Esophagus muscularis mucosa (tissue), 4 donors: Measurements from ENCODE around the gene SLCO3A1.

ENCODE experiments used
- EP300 ChIP-seq: sonication (generic); formaldehyde crosslinking; IDR thresholded peaks from one replicate; pipeline ENCODE4 v1.6.1; 2017; ENCODE audit warnings: antibody characterized with exemption
- POLR2A ChIP-seq: fragments of 450-650 bp; IDR thresholded peaks from one replicate; pipeline ENCODE4 v1.6.1; 2017; ENCODE audit warnings: antibody characterized with exemption, moderate library complexity, mild to moderate bottlenecking, low read depth
- POLR2AphosphoS5 ChIP-seq, 2 donors: sonication (generic); formaldehyde crosslinking; IDR thresholded peaks; one replicate each; pipeline ENCODE4 v1.6.1; 2017; ENCODE audit warnings: antibody characterized with exemption in 2 of 2
- TF ChIP-seq, protein P1 (sequence below), 3 experiments: fragments of 200-600 bp in 2 of 3; fragments of 450-650 bp in 1 of 3; sonication (generic) in 2 of 3; IDR thresholded peaks; one replicate each; pipeline ENCODE4 v1.5.1; 2017 to 2019; ENCODE audit warnings: antibody characterized with exemption in 3 of 3, mild to moderate bottlenecking in 2 of 3, moderate library complexity in 1 of 3

DNA sequence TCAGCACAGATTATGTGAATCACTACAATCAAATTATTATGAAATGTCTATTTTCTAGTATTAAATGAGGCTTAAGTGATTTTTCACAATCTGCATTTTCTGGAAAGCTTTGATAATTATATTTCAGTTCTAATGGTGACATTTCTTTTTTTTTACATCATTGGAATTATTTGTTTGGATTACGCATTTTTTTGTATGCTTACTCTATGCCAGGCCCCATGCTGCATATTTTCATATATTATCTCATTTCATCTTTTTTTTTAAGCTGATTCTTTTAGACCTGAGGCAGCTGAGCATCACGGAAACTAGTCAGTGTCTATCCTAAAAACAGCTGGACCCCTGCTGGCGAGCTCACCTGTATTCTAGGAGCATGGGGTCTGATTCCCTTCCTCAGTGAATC lies 31.1 kb downstream of the SLCO3A1 start:
- TF ChIP-seq POLR2AphosphoS5 (IDR thresholded peaks at IDR 0.05) (no peak), POLR2A (no peak), EP300 (no peak)
- TF ChIP-seq, protein P1, sequence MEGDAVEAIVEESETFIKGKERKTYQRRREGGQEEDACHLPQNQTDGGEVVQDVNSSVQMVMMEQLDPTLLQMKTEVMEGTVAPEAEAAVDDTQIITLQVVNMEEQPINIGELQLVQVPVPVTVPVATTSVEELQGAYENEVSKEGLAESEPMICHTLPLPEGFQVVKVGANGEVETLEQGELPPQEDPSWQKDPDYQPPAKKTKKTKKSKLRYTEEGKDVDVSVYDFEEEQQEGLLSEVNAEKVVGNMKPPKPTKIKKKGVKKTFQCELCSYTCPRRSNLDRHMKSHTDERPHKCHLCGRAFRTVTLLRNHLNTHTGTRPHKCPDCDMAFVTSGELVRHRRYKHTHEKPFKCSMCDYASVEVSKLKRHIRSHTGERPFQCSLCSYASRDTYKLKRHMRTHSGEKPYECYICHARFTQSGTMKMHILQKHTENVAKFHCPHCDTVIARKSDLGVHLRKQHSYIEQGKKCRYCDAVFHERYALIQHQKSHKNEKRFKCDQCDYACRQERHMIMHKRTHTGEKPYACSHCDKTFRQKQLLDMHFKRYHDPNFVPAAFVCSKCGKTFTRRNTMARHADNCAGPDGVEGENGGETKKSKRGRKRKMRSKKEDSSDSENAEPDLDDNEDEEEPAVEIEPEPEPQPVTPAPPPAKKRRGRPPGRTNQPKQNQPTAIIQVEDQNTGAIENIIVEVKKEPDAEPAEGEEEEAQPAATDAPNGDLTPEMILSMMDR (IDR thresholded peaks at IDR 0.05) = no peak
